SK-N-SH (cell line): ENCODE results near the gene PDGFB.

Source experiments
- CTCF ChIP-seq: fragments of 200-600 bp; sonication (generic); IDR thresholded peaks from 2 replicates; pipeline ENCODE4 v1.6.1; 2017; ENCODE audit warnings: antibody characterized with exemption, mild to moderate bottlenecking, moderate library complexity
- FOSL2 ChIP-seq: IDR thresholded peaks from 2 replicates; pipeline ENCODE4 v1.4.0; 2012; ENCODE audit warnings: low read depth, mild to moderate bottlenecking, moderate library complexity, borderline replicate concordance
- GABPA ChIP-seq: IDR thresholded peaks from 2 replicates; pipeline ENCODE4 v1.4.0; 2012; ENCODE audit warnings: low read depth, mild to moderate bottlenecking
- NFIC ChIP-seq: IDR thresholded peaks from 2 replicates; pipeline ENCODE4 v1.4.0; 2012; ENCODE audit warnings: borderline replicate concordance
- SIN3A ChIP-seq: IDR thresholded peaks from 2 replicates; pipeline ENCODE4 v1.6.1; 2012; ENCODE audit warnings: low read depth, mild to moderate bottlenecking, low read length, moderate library complexity, borderline replicate concordance
- USF2 ChIP-seq: fragments of 150-350 bp; IDR thresholded peaks from 2 replicates; pipeline ENCODE4 v1.6.1; 2017; ENCODE audit warnings: antibody characterized with exemption, low read length, low read depth, borderline replicate concordance

GRCh38 chr22:39230261-39231196 is 14.3 kb downstream of the PDGFB start:
- TF ChIP-seq USF2 (no peak), SIN3A (no peak), CTCF (no peak), NFIC (no peak), GABPA (no peak), FOSL2 (no peak)
